Adrenal gland (tissue), 5 donors: ENCODE results near the gene ADGRD2.

Source experiments
- CTCF ChIP-seq, 6 experiments: fragments of 450-650 bp in 4 of 6; fragments of 200-600 bp in 2 of 6; sonication (generic) in 1 of 6; IDR thresholded peaks; 1 replicate in 5 of 6; 2 replicates in 1 of 6; pipeline versions ENCODE4 v1.5.1 to v1.8.0; 2016 to 2021; ENCODE audit warnings: antibody characterized with exemption in 6 of 6, mild to moderate bottlenecking in 2 of 6, moderate library complexity in 1 of 6
- POLR2A ChIP-seq, 2 donors: fragments of 450-650 bp; IDR thresholded peaks; one replicate each; pipeline ENCODE4 v1.6.1; 2017; ENCODE audit warnings: antibody characterized with exemption in 2 of 2, mild to moderate bottlenecking in 2 of 2, moderate library complexity in 1 of 2
- donor health status: DM: no; HTN: no; CAD: no.

DNA sequence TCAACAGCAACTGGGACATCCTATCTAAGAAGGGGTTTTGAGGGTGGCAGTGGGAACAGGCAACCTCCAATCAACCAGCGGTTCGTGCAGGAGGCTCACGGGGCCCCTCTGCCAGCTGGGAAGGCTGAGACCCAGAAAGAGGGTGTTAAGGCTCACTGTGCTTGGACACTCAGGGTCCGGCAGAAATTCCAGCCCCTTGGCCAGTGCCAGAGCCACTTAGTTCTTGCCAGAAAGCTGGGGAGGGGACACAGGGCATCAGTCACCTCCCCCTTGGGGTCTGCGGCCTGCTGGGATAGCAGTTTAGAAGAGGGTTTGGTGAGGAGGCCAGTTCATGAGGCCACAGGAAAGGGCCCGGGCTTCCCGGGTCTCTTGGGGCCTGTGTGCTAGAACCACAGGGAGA is 20.5 kb downstream of the ADGRD2 start:
- TF ChIP-seq CTCF (IDR thresholded peaks at IDR 0.05) (no peak), POLR2A (IDR thresholded peaks at IDR 0.05) (no peak)
